CD4-positive, alpha-beta T cell treated with Interleukin-1 beta for 1 hour (primary cell): Measurements from ENCODE around the gene COL1A1.

Experiments used
- DNase-seq, 2 donors: peaks; one replicate each; pipeline ENCODE4 v3.0.0-alpha.2; 2020 to 2022

COL1A1 gene

DNA sequence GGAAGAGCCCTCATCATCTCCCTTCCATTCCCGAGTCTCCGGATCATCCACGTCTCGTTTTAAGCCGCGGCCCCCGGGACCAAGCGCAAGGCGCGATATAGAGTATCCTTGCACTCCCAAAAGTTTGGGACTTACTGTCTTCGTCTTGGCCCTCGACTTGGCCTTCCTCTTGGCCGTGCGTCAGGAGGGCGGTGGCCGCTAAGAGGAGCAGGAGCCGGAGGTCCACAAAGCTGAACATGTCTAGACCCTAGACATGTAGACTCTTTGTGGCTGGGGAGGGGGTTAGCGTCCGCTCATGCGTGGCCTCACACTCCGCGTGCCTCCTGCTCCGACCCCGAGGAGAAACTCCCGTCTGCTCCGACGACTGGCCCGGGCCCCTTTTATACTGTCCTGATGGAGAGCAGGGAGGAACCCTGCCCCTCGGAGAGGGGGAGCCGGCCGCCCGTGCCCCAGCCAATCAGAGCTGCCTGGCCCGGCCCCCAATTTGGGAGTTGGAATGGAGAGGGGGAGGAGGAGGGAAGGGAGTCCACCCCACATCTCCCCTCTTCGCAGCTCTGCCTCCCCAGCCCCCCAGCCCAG is at the start of gene COL1A1:
Gene COL1A1 (minus strand): TSS at position 356 of the 579 bp plus-strand sequence. CDS start 118 bp downstream, at position 238.
- DNase-seq: no peak

DNA sequence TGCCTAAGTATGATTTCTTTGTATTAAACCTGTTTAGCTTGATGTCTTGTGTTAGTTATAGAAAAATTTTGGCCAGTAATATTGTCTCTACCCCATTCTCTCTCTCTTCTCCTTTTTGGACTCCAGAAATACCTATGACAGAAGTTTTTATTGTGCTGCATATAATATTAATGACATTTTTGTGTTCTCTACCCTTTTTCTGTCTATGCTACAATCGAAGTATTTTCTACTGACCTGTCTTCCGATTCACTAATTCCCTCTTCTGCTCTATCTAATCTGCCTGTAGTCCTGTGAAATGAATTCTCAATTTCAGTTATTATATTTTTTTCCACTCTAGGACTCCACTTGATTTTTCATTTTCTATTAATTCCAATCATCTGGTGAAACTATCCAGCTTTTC is 46.8 kb upstream of the COL1A1 start:
- DNase-seq: no peak

DNA sequence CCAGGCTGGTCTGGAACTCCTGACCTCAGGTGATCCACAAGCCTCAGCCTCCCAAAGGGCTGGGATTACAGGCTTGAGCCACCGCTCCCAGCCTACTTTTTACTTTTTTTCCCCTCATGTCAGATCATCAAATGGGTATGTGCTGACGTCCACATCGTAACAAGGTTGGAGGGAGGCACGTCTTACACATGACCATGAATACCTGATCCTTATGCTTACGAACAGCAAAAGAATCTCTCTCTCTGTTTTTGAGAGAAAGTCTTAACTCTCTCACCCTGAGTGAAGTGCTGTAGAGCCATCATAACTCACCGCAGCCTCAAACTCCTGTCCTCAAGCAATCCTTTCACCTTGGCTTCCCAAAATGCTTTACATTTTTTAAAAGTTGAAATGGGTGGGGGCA is 43.3 kb upstream of the COL1A1 start:
- no peak for DNase-seq

DNA sequence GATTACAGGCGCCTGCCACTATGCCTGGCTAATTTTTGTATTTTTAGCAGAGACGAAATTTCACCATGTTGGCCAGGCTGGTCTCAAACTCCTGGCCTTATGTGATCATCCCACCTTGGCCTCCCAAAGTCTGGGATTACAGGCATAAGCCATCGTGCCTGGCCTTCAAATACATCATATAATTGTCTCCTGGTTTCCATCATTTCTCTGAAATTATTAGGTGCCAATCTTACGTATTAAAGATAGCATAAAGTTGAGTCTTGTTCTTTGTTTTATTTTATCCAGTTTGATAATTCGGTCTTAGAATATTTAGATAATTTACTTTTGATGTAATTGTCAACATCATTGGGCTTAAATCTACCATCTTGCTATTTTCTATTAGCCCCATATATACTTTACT is 40.0 kb upstream of the COL1A1 start:
- DNase-seq: no peak

DNA sequence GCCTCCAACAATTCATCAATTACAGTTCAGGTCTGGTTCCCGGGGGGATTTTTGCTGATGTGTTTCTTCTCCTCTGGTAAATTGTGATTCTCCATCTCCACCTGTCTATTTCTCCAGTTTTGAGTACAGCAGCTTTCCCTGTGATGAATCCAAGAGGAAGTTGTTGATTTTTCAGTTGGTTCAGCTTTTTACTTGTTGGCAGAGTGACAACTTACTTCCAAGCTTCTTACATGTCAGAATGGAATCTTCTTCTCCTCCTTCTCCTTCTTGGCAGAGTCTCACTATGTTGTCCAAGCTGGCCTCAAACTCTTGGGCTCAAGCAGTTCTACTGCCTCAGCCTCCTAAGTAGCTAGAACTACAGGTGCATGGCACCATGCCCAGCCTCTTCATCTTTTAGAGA is 39.4 kb upstream of the COL1A1 start:
- DNase-seq: no peak

DNA sequence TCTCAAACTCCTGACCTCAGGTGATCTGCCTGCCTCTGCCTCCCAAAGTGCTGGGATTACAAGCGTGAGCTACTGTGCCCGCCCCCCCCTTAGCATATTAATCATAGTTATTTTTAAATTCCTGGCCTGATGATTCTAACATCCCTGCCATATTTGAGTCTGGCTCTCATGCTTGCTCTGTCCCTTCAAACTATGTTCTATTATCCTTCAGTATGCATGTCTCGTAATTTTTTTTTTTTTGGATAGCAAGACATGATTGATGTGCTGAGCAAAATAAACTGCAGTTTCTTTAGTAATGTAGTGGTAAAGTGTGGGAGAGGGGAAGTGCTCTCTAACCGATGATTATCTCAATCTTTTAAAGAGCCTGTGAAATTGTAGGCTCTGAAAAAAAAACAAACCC is 38.5 kb upstream of the COL1A1 start:
- DNase-seq: no peak

DNA sequence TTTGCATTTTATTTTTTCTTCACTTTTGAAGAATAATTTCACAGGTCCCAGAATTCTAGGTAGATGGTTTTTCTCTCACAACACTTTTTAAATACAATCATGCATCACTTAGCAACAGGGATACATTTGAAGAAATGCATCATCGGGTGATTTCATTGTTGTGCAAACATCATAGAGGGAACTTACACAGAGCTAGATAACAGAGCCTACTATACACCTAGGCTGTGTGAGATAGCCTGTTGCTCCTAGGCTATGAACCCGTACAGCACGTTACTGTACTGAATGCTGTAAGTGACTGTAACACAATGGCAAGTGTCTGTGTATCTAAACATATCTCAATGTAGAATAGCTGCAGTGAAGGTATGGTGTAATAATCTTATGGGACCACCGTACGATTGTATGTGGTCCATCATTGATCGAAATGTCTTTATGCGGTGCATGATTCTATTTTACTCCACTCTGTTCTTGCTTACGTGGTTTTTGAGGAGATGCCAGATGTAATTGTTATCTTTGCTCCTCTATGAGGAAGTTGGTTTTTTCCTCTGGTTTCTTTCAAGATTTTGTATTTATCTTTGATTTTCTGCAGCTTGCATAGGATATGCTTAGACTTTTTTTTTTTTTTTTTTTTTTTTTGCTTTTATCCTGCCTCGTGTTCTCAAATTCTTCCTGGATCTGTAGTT is 37.3 kb upstream of the COL1A1 start:
- no peak for DNase-seq

DNA sequence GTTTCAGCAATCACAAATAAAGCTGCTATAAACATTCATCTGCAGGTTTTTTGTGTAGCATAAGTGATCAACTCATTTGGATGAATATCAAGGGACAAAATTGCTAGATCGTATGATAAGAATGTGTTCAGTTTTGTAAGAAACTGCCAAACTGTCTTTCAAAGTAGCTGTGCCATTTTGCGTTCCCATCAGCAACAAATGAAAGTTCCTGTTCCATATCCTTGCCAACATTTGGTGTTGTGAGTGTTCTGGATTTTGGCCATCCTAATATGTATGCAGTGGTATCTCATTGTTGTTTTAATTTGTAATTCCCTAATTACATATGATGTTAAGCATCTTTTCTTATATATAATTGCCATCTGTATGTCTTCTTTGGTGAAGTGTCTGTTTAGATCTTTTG is 36.5 kb upstream of the COL1A1 start:
- DNase-seq: no peak

DNA sequence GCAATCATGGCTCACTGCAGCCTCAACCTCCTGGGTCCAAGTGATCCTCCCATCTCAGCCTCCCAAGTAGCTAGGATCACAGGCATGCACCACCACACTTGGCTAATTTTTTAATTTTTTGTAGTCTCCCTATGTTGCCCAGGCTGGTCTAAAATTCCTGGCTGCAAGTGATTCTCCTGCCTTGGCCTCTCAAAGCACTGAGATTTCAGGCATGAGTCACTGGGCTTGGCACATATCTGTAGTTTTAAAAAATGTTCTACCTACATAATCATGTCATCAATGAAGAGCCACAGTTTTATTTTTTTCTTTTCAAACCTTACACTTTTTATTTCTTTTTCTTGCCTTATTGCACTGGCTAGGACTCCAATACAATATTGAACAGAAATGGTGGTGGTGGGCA is 33.1 kb upstream of the COL1A1 start:
- DNase-seq: no peak

DNA sequence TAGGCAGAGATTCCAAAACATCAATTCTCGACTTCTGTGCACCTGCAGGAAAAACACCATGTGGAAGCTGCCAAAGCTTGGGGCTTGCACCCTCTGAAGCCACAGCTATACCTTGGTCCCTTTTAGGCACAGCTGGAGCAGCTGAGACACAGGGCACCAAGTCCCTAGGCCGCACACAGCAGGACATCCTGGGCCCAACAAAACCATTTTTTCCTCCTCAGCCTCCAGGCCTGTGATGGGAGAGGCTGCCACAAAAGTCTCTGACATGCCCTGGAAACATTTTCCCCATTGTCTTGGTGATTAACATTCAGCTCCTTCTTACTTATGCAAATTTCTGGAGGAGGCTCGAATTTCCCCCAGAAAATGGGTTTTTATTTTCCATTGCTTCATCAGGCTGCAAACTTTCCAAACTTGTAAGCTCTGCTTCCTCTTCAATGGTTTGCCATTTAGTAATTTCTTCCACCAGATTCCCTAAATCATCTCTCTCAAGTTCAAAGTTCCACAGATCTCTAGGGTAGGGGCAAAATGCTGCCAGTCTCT is 24.3 kb upstream of the COL1A1 start:
- no peak for DNase-seq

DNA sequence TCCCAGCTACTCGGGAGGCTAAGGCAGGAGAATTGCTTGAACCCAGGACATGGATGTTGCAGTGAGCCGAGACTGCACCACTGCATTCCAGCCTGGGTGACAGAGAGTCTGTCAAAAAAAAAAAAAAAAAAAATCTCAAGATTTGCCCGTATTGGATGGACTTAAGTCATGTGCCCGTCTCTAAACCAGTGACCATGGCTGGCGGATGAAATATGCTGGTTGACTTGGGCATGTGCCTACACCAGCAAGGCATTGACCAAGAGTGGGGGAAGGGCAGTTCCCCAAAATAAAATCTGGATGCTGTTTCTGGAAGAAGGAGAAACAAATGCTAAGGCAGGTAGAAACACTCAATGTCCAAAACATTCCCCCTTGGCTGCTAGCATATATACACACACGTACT is 21.5 kb upstream of the COL1A1 start:
- no peak for DNase-seq

DNA sequence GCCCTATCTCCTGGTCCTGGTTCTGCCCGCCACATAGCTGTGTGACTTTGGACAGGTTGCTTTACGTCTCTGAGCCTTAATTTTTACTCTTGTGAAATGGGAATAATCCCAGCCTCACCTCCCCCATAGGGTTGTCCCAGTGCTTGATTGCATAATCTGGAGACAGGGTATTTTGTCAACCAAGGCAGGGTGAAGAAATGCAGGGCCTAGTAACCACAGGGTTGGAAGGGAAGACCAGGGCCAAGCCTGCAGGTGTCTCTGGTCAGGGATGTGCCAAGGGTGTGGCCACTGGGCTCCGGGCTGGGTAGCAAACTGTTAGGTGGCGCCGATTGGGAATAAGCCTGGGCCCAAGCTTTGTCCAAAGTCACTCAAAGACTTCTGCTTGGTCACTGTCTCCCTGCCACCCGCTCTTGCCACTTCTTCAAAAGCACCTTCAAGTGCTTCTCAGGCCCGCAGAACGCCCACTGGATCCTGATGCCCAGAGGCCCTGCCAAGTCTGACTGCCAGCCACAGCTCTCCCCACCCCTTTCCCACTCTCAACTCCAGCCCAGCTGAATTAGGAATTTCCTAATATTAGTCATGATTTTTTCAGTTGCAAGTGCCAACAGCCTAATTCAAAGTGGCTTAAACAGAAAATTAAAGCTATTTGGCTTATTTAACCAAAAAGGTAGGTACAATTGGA is 20.6 kb upstream of the COL1A1 start:
- DNase-seq: no peak

DNA sequence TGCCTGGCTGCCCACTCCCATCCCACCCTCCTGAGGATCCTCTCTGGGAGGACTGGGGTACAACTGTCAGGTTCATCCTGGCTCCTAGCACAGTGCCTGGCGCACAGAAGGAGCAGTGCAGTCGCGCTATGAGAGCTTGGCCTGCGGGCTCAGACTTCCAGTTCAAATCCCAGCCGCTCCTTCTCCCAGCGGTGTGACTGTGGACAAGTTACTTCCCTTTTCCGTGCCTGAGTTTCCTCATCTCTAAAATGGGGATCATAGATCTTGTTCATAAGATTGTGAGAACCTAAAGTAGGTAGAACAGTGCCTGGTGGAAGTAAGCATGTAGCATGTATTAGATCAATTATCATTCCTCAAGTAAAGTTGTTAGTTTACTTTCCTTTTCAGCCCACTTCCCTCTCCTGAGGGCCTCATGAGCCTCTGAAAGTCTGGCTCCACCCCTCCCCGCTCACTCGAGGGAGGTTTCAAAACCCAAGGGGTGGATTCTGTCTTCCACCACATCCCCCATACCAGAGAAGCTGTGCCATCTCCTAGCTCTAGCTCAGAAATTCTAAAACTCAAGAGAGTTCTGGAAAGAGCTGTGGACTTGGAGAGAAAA is 19.9 kb upstream of the COL1A1 start:
- no peak for DNase-seq

DNA sequence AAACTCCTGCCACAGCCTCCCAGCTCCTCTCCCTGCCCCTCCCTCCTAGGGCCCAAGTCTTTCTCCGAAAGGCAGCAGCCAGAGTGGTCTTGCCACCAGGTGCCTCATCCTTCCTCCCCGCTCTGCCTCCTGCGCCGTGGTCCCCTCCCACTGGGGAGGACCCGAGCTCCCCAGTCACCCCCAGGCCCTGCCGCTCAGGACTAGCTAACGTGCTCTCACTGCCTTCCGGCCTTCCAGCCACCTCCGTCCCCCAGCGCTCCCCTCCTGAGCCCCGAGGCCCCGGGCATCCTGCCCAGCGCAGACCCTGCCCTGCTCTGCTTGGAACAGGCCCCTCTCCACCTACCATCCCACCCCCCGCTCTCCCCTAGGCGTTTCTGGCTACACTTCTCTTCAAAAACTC is 19.4 kb upstream of the COL1A1 start:
- DNase-seq: no peak

DNA sequence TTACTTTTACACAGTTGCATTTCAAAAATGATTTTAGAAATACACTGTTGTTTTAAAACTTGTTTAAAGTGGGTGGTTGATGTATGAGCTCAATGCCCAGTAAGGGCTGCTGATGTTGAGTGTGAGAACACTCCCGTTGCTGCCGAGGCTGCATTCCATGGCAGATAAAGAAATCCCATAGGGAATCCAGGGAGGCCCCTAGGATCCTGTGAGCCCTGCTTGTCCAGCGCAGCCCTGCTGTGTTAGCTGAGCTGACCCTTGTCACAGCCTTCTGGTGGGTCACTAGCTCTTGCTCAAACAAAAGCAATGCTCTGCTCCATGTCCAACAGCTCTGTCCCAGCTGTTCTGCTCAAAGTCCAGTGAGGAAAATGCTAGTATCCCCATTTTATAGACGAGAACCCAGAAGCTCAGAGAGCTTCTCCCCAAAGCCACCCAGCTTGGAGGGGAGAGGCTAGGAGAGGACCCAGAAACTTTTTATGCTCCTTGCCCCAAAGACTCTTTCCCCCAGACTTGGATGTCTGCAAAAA is 18.6 kb upstream of the COL1A1 start:
- DNase-seq: no peak

DNA sequence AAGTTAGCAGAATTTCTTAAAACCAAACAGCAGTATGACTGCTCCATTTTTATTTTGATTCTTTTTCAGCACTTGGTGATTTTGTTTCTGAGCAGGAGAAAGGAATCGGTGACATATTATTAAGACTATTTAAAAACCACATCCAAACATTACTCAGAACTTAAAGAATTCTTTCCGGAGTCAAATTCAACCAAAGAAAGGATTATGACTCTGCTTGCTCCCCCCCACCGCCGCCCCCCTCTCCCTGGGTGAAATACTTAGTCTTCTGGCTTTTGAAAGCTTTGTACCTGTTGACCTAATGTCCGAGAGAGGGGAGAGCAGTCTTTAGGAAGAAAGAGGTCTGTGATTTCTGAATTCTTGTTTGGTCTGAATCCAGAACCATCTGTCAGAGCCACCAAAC is 17.9 kb upstream of the COL1A1 start:
- no peak for DNase-seq

DNA sequence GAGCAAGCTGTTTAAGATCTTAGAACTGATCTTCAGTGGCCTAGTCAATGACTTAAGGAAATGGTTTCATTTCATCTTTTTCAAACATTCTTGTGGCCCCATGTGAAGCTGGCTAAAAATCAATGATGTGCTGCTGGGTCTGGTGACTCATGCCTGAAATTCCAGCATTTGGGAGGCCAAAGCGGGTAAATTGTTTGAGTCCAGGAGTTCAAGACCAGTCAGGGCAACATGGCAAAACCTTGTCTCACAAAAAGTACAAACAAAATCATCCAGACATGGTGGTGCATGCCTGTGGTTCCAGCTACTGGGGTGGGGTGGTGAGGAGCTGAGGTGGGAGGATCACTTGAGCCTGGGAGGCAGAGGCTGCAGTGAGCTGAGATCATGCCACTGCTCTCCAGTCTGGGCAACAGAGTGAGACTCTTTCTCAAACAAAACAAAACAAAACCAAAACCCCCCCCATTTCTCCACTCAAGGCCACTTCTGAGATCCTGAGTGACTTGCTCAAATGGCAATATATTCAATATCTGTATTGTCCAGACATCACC is 17.4 kb upstream of the COL1A1 start:
- DNase-seq: no peak

DNA sequence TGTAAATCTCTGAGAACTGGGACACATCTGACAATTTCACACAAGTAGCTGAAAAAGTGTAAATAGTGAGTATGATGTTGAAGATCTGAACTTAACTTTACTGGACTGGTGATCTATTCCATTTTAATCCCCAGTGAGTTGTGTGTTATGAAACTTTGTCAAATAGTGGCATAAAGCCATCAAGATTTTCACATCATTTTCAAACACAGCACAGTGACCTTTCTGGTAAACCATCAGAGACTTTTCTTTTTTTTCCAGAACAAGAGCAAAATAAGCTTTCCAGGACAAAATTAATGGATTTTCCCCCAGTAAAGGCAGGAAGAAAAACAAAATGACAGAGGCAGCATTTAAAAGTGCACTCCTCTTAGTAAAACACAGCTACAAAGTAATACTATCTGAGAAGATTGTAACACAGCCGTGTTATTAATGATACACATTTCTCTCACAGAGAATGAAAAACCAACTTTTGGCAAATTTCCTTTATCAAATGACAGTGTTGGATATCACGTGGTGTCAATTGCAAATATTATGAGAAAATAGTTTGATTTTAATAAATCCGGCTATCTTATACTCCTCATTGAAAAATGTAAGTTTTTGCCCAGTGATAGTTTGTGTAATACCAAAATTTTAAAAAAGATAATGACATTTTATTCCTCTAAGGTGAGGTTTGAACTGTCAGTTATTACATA is 16.8 kb upstream of the COL1A1 start:
- DNase-seq: no peak

DNA sequence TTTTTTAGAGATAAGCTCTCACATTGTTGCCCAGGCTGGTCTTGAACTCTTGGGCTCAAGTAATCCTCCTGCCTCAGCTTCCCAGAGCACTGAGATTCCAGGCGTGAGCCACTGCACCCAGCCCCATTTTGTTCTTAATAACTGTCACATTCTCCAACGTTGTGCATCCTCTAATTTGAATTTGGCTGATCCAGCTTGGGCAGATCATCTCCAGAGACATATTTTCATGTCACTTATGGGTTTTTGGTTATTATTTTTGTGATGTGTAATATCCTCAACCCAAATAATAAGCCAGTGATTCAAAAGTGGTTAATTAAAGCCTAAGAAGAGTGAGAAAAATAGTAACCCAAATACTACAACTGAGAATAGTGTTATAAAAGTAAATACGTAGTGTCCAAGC is 16.2 kb upstream of the COL1A1 start:
- no peak for DNase-seq

DNA sequence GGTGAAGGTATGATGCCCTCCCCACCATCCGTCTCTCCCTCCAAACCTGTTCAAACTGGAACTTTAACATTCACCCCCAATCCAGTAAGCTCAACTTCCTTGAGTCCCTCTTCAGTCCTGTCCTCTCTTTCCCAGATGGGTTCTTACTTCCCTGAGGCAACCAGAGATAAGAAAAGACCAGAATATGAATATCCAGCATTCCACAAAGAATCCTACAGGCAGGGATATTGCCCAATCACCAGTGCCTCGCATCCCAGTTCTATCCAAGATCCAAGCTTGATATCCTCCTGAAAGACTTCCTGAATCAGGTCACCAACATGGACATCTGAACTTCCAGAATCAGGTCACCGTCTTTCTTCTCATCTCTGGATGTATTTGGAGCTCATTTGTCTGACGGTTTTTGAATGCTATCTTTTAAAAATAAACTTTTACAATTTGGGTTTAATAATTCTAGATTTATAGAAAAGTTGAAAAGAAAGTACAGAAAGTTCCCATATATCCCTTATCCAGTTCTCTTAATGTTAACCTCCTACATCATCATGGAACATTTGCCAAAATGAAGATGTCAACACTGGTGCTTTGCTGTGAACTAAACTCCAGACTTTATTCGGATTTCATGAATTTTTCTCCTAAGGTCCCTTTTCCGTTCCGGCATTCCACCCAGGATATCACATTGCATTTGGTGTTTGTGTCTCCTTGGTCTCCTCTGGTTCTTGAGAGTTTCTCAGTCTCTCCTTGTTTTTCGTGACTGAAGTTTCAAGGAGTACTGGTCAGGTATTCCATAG is 13.7 kb upstream of the COL1A1 start:
- DNase-seq: no peak
